H9 (cell line): Measurements from ENCODE around the gene LDLRAD4. TPM values are rescaled to one million over a fixed set of nuclear protein-coding genes. Genes with fewer than 3 reads are reported as not detected.

Experiments
- DNase-seq: peaks from one replicate; pipeline ENCODE4 v3.0.0-alpha.2; 2017
- H2AFZ ChIP-seq: one replicate; pipeline ENCODE4 v1.6.1; 2013; ENCODE audit warnings: mild to moderate bottlenecking, low read length, control low read depth, moderate library complexity
- H2AK5ac ChIP-seq: 2 replicates; pipeline ENCODE4 v1.6.1; 2013; ENCODE audit warnings: low read length, control low read depth, mixed read lengths; ENCODE audit not compliant: insufficient read length
- H2BK120ac ChIP-seq: one replicate; pipeline ENCODE4 v1.6.1; 2013; ENCODE audit warnings: low read depth, mild to moderate bottlenecking, low read length, control low read depth, inconsistent platforms; ENCODE audit not compliant: poor library complexity, severe bottlenecking
- H2BK12ac ChIP-seq: 2 replicates; pipeline ENCODE4 v1.6.1; 2013; ENCODE audit warnings: low read length, control low read depth, mixed read lengths, low read depth; ENCODE audit not compliant: insufficient read length
- H2BK15ac ChIP-seq: 2 replicates; pipeline ENCODE4 v1.6.1; 2013; ENCODE audit warnings: low read depth, low read length, control low read depth
- H2BK20ac ChIP-seq: one replicate; pipeline ENCODE4 v1.6.1; 2013; ENCODE audit warnings: low read depth, mild to moderate bottlenecking, low read length, control low read depth, inconsistent platforms; ENCODE audit not compliant: poor library complexity, severe bottlenecking
- H2BK5ac ChIP-seq: 2 replicates; pipeline ENCODE4 v1.6.1; 2013; ENCODE audit warnings: low read length, control low read depth, mixed read lengths; ENCODE audit not compliant: insufficient read length
- H3K14ac ChIP-seq: 2 replicates; pipeline ENCODE4 v1.6.1; 2013; ENCODE audit warnings: low read length, control low read depth; ENCODE audit not compliant: insufficient read depth
- H3K18ac ChIP-seq: 2 replicates; pipeline ENCODE4 v1.6.1; 2013; ENCODE audit warnings: low read depth, mild to moderate bottlenecking, mixed read lengths, low read length, control low read depth; ENCODE audit not compliant: insufficient read length
- H3K23ac ChIP-seq: 2 replicates; pipeline ENCODE4 v1.6.1; 2013; ENCODE audit warnings: low read length, control low read depth, mixed read lengths, low read depth; ENCODE audit not compliant: insufficient read length
- H3K23me2 ChIP-seq: 2 replicates; pipeline ENCODE4 v1.6.1; 2013; ENCODE audit warnings: low read depth, mild to moderate bottlenecking, mixed read lengths, low read length, control low read depth; ENCODE audit not compliant: insufficient read length, poor library complexity, severe bottlenecking
- H3K27ac ChIP-seq: 2 replicates; pipeline ENCODE4 v1.5.1; 2013; ENCODE audit warnings: low read length, control low read depth, mixed read lengths, low read depth; ENCODE audit not compliant: insufficient read length
- H3K27me3 ChIP-seq: 2 replicates; pipeline ENCODE4 v1.6.1; 2013; ENCODE audit warnings: low read length, control low read depth, inconsistent platforms; ENCODE audit not compliant: insufficient read depth
- H3K4ac ChIP-seq: 2 replicates; pipeline ENCODE4 v1.6.1; 2013; ENCODE audit warnings: low read depth, mild to moderate bottlenecking, control low read depth, inconsistent platforms, low read length, moderate library complexity
- H3K4me1 ChIP-seq: 2 replicates; pipeline ENCODE4 v1.6.1; 2013; ENCODE audit warnings: low read length, control low read depth, inconsistent platforms; ENCODE audit not compliant: insufficient read depth
- H3K4me2 ChIP-seq: 2 replicates; pipeline ENCODE4 v1.6.1; 2013; ENCODE audit warnings: low read length, control low read depth, mixed read lengths; ENCODE audit not compliant: insufficient read length, insufficient read depth
- H3K56ac ChIP-seq: 2 replicates; pipeline ENCODE4 v1.6.1; 2013; ENCODE audit warnings: low read depth, mild to moderate bottlenecking, mixed read lengths, low read length, control low read depth; ENCODE audit not compliant: insufficient read length
- H3K79me1 ChIP-seq: 2 replicates; pipeline ENCODE4 v1.6.1; 2013; ENCODE audit warnings: low read depth, mild to moderate bottlenecking, moderate library complexity, low read length, control low read depth, inconsistent platforms; ENCODE audit not compliant: insufficient read depth, poor library complexity, severe bottlenecking
- H3K79me2 ChIP-seq: 2 replicates; pipeline ENCODE4 v1.6.1; 2013; ENCODE audit warnings: low read length, control low read depth, inconsistent platforms; ENCODE audit not compliant: insufficient read depth
- H3K9ac ChIP-seq: 2 replicates; pipeline ENCODE4 v1.6.1; 2013; ENCODE audit warnings: low read length, control low read depth, mixed read lengths; ENCODE audit not compliant: insufficient read length; ENCODE audit errors: extremely low read depth
- H3K9me3 ChIP-seq: one replicate; pipeline ENCODE4 v1.6.1; 2013; ENCODE audit warnings: low read depth, low read length, inconsistent platforms; ENCODE audit not compliant: control insufficient read depth
- H3T11ph ChIP-seq: one replicate; pipeline ENCODE4 v1.6.1; 2013; ENCODE audit warnings: mild to moderate bottlenecking, low read length, control low read depth, inconsistent platforms
- H4K20me1 ChIP-seq: one replicate; pipeline ENCODE4 v1.6.1; 2013; ENCODE audit not compliant: control insufficient read depth, insufficient read length, insufficient read depth
- H4K5ac ChIP-seq: 2 replicates; pipeline ENCODE4 v1.6.1; 2013; ENCODE audit warnings: low read depth, mild to moderate bottlenecking, mixed read lengths, low read length, control low read depth; ENCODE audit not compliant: insufficient read length
- H4K8ac ChIP-seq: replicated peaks from 2 replicates; pipeline ENCODE4 v1.6.1; 2013; ENCODE audit warnings: low read length, control low read depth, mixed read lengths, low read depth; ENCODE audit not compliant: insufficient read length
- H4K91ac ChIP-seq: 2 replicates; pipeline ENCODE4 v1.6.1; 2013; ENCODE audit warnings: low read depth, mild to moderate bottlenecking, moderate library complexity, mixed read lengths, low read length, control low read depth; ENCODE audit not compliant: insufficient read length
- H3K27ac Mint-ChIP-seq, 3 experiments: 2 replicates in 2 of 3; 3 replicates in 1 of 3; pipeline ENCODE4 v1.8.0; 2020 to 2021; ENCODE audit warnings: mixed read lengths in 3 of 3, mild to moderate bottlenecking in 1 of 3, moderate library complexity in 1 of 3
- H3K27me3 Mint-ChIP-seq: 2 replicates; pipeline ENCODE4 v1.8.0; 2021; ENCODE audit warnings: low read depth, mild to moderate bottlenecking, moderate library complexity, mixed read lengths
- H3K36me3 Mint-ChIP-seq, 3 experiments: 2 replicates in 2 of 3; 3 replicates in 1 of 3; pipeline ENCODE4 v1.8.0; 2020 to 2021; ENCODE audit warnings: low read depth in 3 of 3, mixed read lengths in 3 of 3; ENCODE audit not compliant: insufficient read depth in 1 of 3
- H3K4me1 Mint-ChIP-seq, 2 experiments: 2 replicates each; pipeline ENCODE4 v1.8.0; 2020; ENCODE audit warnings: mixed read lengths in 2 of 2
- H3K4me3 Mint-ChIP-seq, 2 experiments: 2 replicates in 1 of 2; 3 replicates in 1 of 2; pipeline ENCODE4 v1.8.0; 2020 to 2021; ENCODE audit warnings: mild to moderate bottlenecking in 2 of 2, mixed read lengths in 2 of 2, moderate library complexity in 1 of 2
- H3K9me3 Mint-ChIP-seq, 2 experiments: 2 replicates in 1 of 2; 3 replicates in 1 of 2; pipeline ENCODE4 v1.8.0; 2020; ENCODE audit warnings: mild to moderate bottlenecking in 2 of 2, mixed read lengths in 2 of 2, moderate library complexity in 1 of 2
- WGBS: extraction: QIAGEN DNeasy Blood & Tissue Kit; methylation state at CpG from one replicate; pipeline ENCODE4 v1.1.7; 2013; ENCODE audit warnings: missing lambda C conversion rate, low lambda C conversion rate, mixed read lengths; ENCODE audit not compliant: insufficient read length; ENCODE audit errors: extremely low coverage; 5-methylcytosine and 5-hydroxymethylcytosine counted together
- total RNA-seq: library from RNA; stranded (reverse); gene quantifications from 2 replicates; pipeline ENCODE4 v1.2.1, GENCODE V29; 2021
- TF ChIP-seq, protein P1 (sequence below): fragments of 200-600 bp; sonication (generic); conservative IDR thresholded peaks from 3 replicates; pipeline ENCODE4 v1.8.0; 2021; ENCODE audit warnings: antibody characterized with exemption, mild to moderate bottlenecking

Gene LDLRAD4
- total RNA-seq, 1 experiment from 2014 or later: 3.9 TPM

DNA sequence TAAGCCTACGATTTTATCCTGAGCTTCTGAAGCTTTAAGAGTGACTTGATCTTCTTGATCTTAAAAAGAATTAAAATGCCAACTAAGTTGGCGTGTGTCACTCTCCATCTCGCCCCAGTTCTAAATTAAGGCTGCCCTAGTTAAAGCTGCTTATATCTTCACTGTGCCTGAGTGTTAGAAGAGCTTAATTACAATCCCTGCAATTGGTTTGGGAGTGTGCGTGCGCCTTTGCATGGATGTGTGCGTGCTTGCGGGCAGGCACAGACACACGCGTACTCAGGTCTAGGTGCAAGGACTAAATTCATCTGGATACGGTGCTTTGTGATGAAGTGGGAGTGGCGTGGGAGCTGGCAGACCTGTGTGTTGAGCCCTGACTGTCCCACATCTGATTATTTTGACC is 306.3 kb downstream of the LDLRAD4 start:
- no peak overlapping the region for H3K23ac ChIP-seq
- no peaks in the 10 kb centered on the region for H3K79me1 ChIP-seq
- no peak overlapping the region for H3K18ac ChIP-seq
- no peaks in the 10 kb centered on the region for H3K4me1 ChIP-seq
- no peak overlapping the region for H4K91ac ChIP-seq
- H3K4me1 Mint-ChIP-seq: no peaks in the 10 kb centered on the region
- no peak overlapping the region for H2AFZ ChIP-seq
- no peak overlapping the region; a peak in 1 of 7 replicates for H3K27ac Mint-ChIP-seq
- WGBS: no CpG with 5 or more reads among the region's 11 CpGs
- no peaks in the 10 kb centered on the region; the same call in 1 of the 2 replicates for H3K27me3 Mint-ChIP-seq
- H3K9me3 ChIP-seq: no peaks in the 10 kb centered on the region
- H3T11ph ChIP-seq: no peak overlapping the region
- H2BK12ac ChIP-seq: no peak overlapping the region
- H4K5ac ChIP-seq: no peak overlapping the region
- H4K20me1 ChIP-seq: no peaks in the 10 kb centered on the region
- H2AK5ac ChIP-seq: no peak overlapping the region
- no peak overlapping the region for H2BK20ac ChIP-seq
- no peaks in the 10 kb centered on the region for H3K79me2 ChIP-seq
- no peak overlapping the region for H3K56ac ChIP-seq
- H3K27ac ChIP-seq: no peak overlapping the region
- no peak for DNase-seq
- no peak overlapping the region for H3K4ac ChIP-seq
- no peak overlapping the region for H2BK5ac ChIP-seq
- H3K14ac ChIP-seq: no peak overlapping the region
- no peak overlapping the region for H2BK120ac ChIP-seq
- no peaks in the 10 kb centered on the region for H3K27me3 ChIP-seq
- H3K9ac ChIP-seq: no peak overlapping the region
- H2BK15ac ChIP-seq: no peak overlapping the region
- H3K23me2 ChIP-seq: no peaks in the 10 kb centered on the region
- TF ChIP-seq, protein P1, sequence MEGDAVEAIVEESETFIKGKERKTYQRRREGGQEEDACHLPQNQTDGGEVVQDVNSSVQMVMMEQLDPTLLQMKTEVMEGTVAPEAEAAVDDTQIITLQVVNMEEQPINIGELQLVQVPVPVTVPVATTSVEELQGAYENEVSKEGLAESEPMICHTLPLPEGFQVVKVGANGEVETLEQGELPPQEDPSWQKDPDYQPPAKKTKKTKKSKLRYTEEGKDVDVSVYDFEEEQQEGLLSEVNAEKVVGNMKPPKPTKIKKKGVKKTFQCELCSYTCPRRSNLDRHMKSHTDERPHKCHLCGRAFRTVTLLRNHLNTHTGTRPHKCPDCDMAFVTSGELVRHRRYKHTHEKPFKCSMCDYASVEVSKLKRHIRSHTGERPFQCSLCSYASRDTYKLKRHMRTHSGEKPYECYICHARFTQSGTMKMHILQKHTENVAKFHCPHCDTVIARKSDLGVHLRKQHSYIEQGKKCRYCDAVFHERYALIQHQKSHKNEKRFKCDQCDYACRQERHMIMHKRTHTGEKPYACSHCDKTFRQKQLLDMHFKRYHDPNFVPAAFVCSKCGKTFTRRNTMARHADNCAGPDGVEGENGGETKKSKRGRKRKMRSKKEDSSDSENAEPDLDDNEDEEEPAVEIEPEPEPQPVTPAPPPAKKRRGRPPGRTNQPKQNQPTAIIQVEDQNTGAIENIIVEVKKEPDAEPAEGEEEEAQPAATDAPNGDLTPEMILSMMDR: no peak
- no peaks in the 10 kb centered on the region for H3K9me3 Mint-ChIP-seq
- H3K4me3 Mint-ChIP-seq: no peak overlapping the region
- no peaks in the 10 kb centered on the region for H3K36me3 Mint-ChIP-seq
- no peak overlapping the region for H4K8ac ChIP-seq
- H3K4me2 ChIP-seq: no peak overlapping the region
